Mucosa of descending colon (tissue), 3 donors: Measurements from ENCODE around the gene VAPB. TPM values are rescaled to one million over a fixed set of nuclear protein-coding genes. Genes with fewer than 3 reads are reported as not detected.
"Not testable (repeated sequence)": the region's sequence is repeated elsewhere in the genome, so short reads cannot be mapped to it uniquely, and the experiment has no call there.

ENCODE experiments used
- ATAC-seq: fragments of 200-7000 bp; cut with Tn5 transposase; one replicate; pipeline ENCODE4 v1.9.1; 2020; ENCODE audit warnings: mild to moderate bottlenecking, moderate library complexity
- DNase-seq, 3 donors: peaks; one replicate each; pipeline ENCODE4 v3.0.0-alpha.2; 2020
- H3K36me3 ChIP-seq: fragments of 200-600 bp; one replicate; pipeline ENCODE4 v1.8.0; 2021; ENCODE audit warnings: low read depth, mild to moderate bottlenecking
- H3K4me1 ChIP-seq: fragments of 200-600 bp; one replicate; pipeline ENCODE4 v1.8.0; 2021; ENCODE audit warnings: low read depth, mild to moderate bottlenecking
- H3K4me3 ChIP-seq: fragments of 200-600 bp; one replicate; pipeline ENCODE4 v1.8.0; 2021; ENCODE audit warnings: mild to moderate bottlenecking
- H3K9me3 ChIP-seq: fragments of 200-600 bp; one replicate; pipeline ENCODE4 v1.8.0; 2021; ENCODE audit warnings: mild to moderate bottlenecking
- intact Hi-C, 2 donors: fragments of 100-400 bp; cut with DNase I in 1 of 2; cut with micrococcal nuclease in 1 of 2; formaldehyde crosslinking; loops; one replicate each; pipeline versions ENCODE4 v1.11.0 to v1.11.1; 2022; cut with DNase I, micrococcal nuclease
- total RNA-seq, 3 donors: library from RNA; stranded (reverse); fragmentation: NEBNext Ultra II Directional in 2 of 3; extraction: Animal tissue kit (Norgen Biotek cat#: 25700) in 2 of 3; gene quantifications; one replicate each; pipeline versions ENCODE4 v1.2.1 to v1.2.4, GENCODE V29; 2021 to 2023
- TF ChIP-seq, protein P1 (sequence below): fragments of 200-600 bp; IDR thresholded peaks from one replicate; pipeline ENCODE4 v1.8.0; 2022; ENCODE audit warnings: antibody characterized with exemption, mild to moderate bottlenecking
- donor health status: DM: no; HTN: no; CAD: no; lungs with moderate emphysema.
- donor health status: DM: no; HTN: no; CAD: no.
- donor health status: DM: no; HTN: yes; CAD: no.

VAPB gene
- total RNA-seq, 3 donors from 2014 or later, result 52.5 to 74.6 (median 58.8) TPM

DNA sequence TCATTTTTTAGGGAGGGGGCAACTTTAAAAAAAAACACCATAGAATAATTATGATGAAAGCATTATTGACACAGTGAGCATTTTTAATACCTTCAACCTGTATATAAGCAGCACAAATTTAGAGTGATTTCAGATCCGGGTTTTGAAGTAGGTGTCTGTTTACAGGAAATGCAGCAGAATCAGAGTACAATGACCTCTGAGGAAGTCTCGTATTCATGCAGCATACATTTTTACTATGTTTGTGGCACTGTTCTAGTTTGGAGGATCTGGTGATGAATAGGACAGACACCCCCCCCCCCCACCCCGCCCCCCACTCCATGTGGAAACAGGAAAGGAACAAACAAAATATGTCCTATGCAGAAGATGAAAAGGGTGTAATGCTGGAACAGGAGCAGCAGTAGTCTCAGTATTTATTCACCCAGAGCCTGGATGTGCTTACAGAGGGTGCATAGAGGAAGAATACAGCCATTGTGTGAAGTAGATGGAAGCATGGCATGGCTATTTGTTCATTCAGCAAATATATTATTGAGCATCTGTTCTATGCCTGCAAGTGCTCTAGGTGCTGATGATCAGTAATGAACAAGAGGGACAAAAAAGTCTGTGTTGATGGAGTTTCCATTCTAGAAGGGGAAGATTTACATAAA is 19.7 kb downstream of the VAPB start:
- H3K4me1 ChIP-seq, result peaks cover 10% of the 10 kb centered on the region
- ATAC-seq, result peak; percentile 79
- TF ChIP-seq, protein P1, sequence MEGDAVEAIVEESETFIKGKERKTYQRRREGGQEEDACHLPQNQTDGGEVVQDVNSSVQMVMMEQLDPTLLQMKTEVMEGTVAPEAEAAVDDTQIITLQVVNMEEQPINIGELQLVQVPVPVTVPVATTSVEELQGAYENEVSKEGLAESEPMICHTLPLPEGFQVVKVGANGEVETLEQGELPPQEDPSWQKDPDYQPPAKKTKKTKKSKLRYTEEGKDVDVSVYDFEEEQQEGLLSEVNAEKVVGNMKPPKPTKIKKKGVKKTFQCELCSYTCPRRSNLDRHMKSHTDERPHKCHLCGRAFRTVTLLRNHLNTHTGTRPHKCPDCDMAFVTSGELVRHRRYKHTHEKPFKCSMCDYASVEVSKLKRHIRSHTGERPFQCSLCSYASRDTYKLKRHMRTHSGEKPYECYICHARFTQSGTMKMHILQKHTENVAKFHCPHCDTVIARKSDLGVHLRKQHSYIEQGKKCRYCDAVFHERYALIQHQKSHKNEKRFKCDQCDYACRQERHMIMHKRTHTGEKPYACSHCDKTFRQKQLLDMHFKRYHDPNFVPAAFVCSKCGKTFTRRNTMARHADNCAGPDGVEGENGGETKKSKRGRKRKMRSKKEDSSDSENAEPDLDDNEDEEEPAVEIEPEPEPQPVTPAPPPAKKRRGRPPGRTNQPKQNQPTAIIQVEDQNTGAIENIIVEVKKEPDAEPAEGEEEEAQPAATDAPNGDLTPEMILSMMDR, result no peak

DNA sequence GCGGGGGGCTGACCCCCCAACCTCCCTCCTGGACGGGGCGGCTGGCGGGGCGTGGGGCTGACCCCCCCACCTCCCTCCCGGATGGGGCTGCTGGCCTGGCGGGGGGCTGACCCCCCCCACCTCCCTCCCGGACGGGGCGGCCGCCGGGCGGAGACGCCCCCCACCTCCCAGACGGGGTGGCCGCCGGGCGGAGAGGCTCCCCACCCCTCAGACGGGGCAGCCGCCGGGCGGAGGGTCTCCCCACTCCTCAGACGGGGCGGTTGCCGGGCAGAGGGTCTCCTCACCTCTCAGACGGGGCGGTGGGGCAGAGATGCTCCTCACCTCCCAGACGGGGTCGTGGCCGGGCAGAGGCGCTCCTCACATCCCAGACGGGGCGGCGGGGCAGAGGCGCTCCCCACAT is 25.2 kb downstream of the VAPB start:
- H3K4me1 ChIP-seq, H3K4me3 ChIP-seq, H3K36me3 ChIP-seq, ATAC-seq, H3K9me3 ChIP-seq, DNase-seq, intact Hi-C loops: not testable (repeated sequence)

More for the DNA sequence above, 19.7 kb downstream of the VAPB start:
- intact Hi-C loops, result no loop called here
- H3K36me3 ChIP-seq, result no peaks in the 10 kb centered on the region
- DNase-seq, result no peak
- H3K4me3 ChIP-seq, result no peak overlapping the region
- H3K9me3 ChIP-seq, result no peaks in the 10 kb centered on the region

DNA sequence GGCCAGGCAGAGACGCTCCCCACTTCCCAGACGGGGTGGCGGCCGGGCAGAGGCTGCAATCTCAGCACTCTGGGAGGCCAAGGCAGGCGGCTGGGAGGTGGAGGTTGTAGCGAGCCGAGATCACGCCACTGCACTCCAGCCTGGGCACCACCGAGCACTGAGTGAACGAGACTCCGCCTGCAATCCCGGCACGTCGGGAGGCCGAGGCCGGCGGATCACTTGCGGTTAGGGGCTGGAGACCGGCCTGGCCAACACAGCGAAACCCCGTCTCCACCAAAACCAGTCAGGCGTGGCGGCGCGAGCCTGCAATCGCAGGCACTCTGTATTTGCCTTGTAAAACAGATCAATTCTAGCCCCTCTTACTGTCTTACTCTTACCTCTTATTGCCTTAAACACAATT is 25.8 kb downstream of the VAPB start:
- intact Hi-C loops, ATAC-seq, DNase-seq, H3K9me3 ChIP-seq, H3K4me3 ChIP-seq, H3K4me1 ChIP-seq, H3K36me3 ChIP-seq: not testable (repeated sequence)

DNA sequence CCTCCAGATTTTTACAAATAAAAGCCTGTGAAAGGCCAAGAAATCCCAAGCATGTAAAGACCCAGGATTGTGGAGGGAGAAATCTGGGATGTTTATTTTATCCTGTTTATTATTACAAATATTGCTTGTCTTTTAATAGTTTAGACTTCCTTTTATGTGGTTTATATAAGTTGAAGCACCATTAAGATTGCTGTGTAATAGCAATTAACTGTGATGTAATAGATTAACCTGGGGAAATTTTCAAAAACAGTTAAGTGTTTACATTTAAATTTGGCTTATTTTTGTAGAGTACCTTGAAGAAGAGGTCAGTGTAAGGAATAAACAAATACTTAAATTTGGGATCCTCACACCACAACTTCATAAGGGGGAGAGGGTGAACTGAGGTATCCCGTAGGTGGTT is 27.0 kb downstream of the VAPB start:
- H3K4me3 ChIP-seq, result no peak overlapping the region
- DNase-seq (no peak), ATAC-seq (no peak)
- intact Hi-C loops, result no loop called here
- H3K4me1 ChIP-seq, result no peaks in the 10 kb centered on the region
- no peaks in the 10 kb centered on the region for H3K36me3 ChIP-seq
- TF ChIP-seq, protein P1, result no peak
- peaks cover 3% of the 10 kb centered on the region for H3K9me3 ChIP-seq

DNA sequence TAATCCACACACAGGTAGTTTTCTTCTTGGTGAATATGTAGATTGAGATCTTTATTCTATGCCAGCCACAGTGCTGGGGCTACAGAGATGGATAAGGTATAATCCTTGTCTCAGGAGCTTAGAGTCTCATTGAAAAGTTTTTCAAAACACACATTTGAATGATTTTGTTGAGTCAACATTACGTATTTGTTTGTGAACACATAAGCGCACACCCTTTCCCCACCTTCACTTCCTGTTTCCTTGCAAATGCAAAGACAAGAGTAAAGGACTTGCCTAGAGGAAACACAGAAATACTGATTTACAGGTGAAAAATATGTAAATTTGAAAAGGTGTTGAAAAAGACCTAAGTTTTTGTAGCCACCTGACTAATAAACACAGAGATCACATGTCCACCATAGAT is 27.8 kb downstream of the VAPB start:
- Histone ChIP-seq H3K4me1 (no peaks in the 10 kb centered on the region), H3K4me3 (no peak overlapping the region), H3K9me3 (peaks cover 3% of the 10 kb centered on the region), H3K36me3 (no peaks in the 10 kb centered on the region)
- DNase-seq, result peak in 1 of 3 donors; percentile 30
- TF ChIP-seq, protein P1, result no peak
- ATAC-seq, result peak; percentile 75
- intact Hi-C loops, result no loop called here

DNA sequence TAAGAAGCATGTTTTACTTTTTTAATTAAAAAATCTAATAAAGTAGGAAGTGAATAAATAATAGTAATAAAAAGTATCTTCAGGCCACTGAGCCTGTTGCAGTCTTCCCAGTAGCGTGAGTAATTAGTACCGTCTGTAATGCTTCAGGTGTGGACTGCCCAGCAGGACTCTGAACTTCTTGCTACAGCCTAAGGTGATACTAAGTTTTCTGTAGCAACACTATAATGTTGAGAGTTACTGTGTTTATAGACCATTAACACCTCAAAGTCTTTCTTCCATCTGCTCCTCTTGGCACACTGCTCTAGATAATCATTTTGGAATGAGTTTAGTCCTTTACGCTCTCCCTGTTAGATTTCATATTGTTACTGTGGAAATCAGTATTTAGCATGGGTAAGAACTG is 28.4 kb downstream of the VAPB start:
- intact Hi-C loops, result no loop called here
- no peaks in the 10 kb centered on the region for H3K4me1 ChIP-seq
- peak; percentile 74 for ATAC-seq
- no peak for DNase-seq
- H3K9me3 ChIP-seq, result peaks cover 3% of the 10 kb centered on the region
- H3K4me3 ChIP-seq, result no peak overlapping the region
- H3K36me3 ChIP-seq, result no peaks in the 10 kb centered on the region
- TF ChIP-seq, protein P1, result no peak
